ENCODE results near the gene DNAJC24.

Gene DNAJC24

GRCh38 chr11:31445621-31446020 is 76.0 kb downstream of the DNAJC24 start:
- FAIRE-seq (no peak), DNase-seq (ENCODE audit: insufficient read length, low spot score) (no peak)
- TF ChIP-seq CTCF (IDR thresholded peaks at IDR 0.05; ENCODE audit: insufficient read depth, missing control alignments) = no peak

GRCh38 chr11:31449040-31449439 is 79.4 kb downstream of the DNAJC24 start:
- DNase-seq (ENCODE audit: insufficient read length, low spot score) (no peak), FAIRE-seq (no peak)
- TF ChIP-seq CTCF (IDR thresholded peaks at IDR 0.05; ENCODE audit: insufficient read depth, missing control alignments) = no peak

- FAIRE-seq (no peak), DNase-seq (ENCODE audit: insufficient read length, low spot score) (no peak)
- TF ChIP-seq CTCF (IDR thresholded peaks at IDR 0.05; ENCODE audit: insufficient read depth, missing control alignments) = no peak
Measured at GRCh38 chr11:31450841-31451240, 81.2 kb downstream of the DNAJC24 start.

- no peak for FAIRE-seq
- no peak for TF ChIP-seq CTCF (IDR thresholded peaks at IDR 0.05; ENCODE audit: insufficient read depth, missing control alignments)
- DNase-seq (ENCODE audit: insufficient read length, low spot score) = no peak
Measured at GRCh38 chr11:31455177-31455576, 85.5 kb downstream of the DNAJC24 start.

GRCh38 chr11:31464436-31464835 is 94.8 kb downstream of the DNAJC24 start:
- TF ChIP-seq CTCF (IDR thresholded peaks at IDR 0.05; ENCODE audit: insufficient read depth, missing control alignments) = no peak
- DNase-seq (ENCODE audit: insufficient read length, low spot score) = no peak
- FAIRE-seq = no peak

GRCh38 chr11:31474083-31474482 is 104.4 kb downstream of the DNAJC24 start:
- no peak for DNase-seq (ENCODE audit: insufficient read length, low spot score)
- FAIRE-seq = no peak
- TF ChIP-seq CTCF (IDR thresholded peaks at IDR 0.05; ENCODE audit: insufficient read depth, missing control alignments) = no peak

GRCh38 chr11:31477528-31478222 is 108.0 kb downstream of the DNAJC24 start:
- DNase-seq (ENCODE audit: insufficient read length, low spot score) = no peak
- TF ChIP-seq CTCF (IDR thresholded peaks at IDR 0.05; ENCODE audit: insufficient read depth, missing control alignments) = no peak
- peak; percentile 98 for FAIRE-seq
